Measurements from ENCODE around the gene EMC10.

Gene EMC10

DNA sequence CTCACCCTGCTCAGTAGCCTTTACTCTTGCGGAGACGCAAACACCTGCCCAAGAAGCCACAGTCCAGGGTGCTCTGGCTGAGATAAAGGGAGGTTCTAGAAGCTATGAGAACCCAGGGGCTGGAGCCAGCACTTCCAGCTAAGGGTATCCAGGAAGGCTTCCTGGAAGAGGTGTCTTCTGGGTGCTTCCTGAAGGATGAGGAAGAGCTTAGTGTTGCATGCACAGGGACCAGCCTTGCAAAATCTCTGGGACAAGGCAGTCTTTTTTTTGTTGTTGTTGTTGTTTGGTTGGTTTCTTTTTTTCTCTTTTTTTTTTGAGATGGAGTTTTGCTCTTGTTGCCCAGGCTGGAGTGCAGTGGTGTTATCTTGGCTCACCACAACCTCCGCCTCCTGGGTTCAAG is 23.1 kb upstream of the EMC10 start:
- ChIA-PET POLR2A (no interaction called here), CTCF (interaction anchor here (0.6 to 2.3 kb wide), 4 partner anchors 8 to 85 kb away, joined by 3 to 12 read pairs (median 4); no protein-coding TSS in a partner anchor)

DNA sequence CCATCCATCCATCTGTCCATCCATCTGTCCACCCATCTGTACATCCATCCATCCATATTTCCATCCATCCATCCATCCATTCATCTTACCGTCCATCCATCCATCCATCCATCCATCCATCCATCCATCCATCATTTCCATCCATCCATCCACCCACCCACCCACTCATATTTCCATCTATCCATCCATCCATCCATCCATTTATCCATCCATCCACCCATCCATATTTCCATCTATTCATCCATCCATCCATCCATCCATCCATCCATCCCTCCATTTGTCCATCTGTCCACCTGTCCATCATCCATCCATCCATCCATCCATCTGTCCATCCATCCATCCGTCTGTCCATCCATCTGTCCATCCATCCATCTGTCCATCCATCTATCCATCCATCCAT is 20.3 kb upstream of the EMC10 start:
- no peaks in the 10 kb centered on the region for H3K9me3 ChIP-seq (ENCODE audit: control insufficient read depth, insufficient read depth, low read depth, low read length)
- no peak overlapping the region for H3K27ac ChIP-seq (ENCODE audit: extremely low read depth, low read depth, low read length)
- no peaks in the 10 kb centered on the region for H3K4me1 ChIP-seq (ENCODE audit: control insufficient read depth, insufficient read depth, low read length)
- H3K4me3 ChIP-seq (ENCODE audit: low read depth, low read length): no peak overlapping the region
- ChIA-PET CTCF (interaction anchor here (0.6 to 1.1 kb wide), 3 partner anchors 14 to 27 kb away, joined by 3 read pairs; no protein-coding TSS in a partner anchor), POLR2A (no interaction called here)
- H3K36me3 ChIP-seq (ENCODE audit: control insufficient read depth in 2 of 2, insufficient read depth in 1 of 2, low read length in 2 of 2): no peaks in the 10 kb centered on the region
- TF ChIP-seq ZNF221 (tag by site-specific recombination; IDR thresholded peaks at IDR 0.05; ENCODE audit: borderline replicate concordance) (no peak), BCL11B (tag by site-specific recombination; IDR thresholded peaks at IDR 0.05; ENCODE audit: low read depth) (peak; percentile 35; the same call in 1 of the 2 replicates), ZNF311 (tag by site-specific recombination; IDR thresholded peaks at IDR 0.05; ENCODE audit: borderline replicate concordance) (0 out of 2 replicates have a peak, but pooled peaks have one; percentile 38), ZFHX2 (tag by site-specific recombination; conservative IDR thresholded peaks at IDR 0.05) (peak; percentile 39; the same call in 1 of the 2 replicates), ZNF114 (tag by site-specific recombination; IDR thresholded peaks at IDR 0.05) (peak; percentile 72; the same call in 1 of the 2 replicates), YY2 (tag by site-specific recombination; IDR thresholded peaks at IDR 0.05) (peak; percentile 36; the same call in 1 of the 2 replicates), ZNF785 (tag by site-specific recombination; IDR thresholded peaks at IDR 0.05) (peak; percentile 56; the same call in 1 of the 2 replicates), ZNF350 (tag by site-specific recombination; IDR thresholded peaks at IDR 0.05) (no peak), ZBTB17 (tag by site-specific recombination; IDR thresholded peaks at IDR 0.05) (peak; percentile 97), ZNF184 (tag by site-specific recombination; IDR thresholded peaks at IDR 0.05) (no peak), ZNF366 (tag by site-specific recombination; conservative IDR thresholded peaks at IDR 0.05) (peak; percentile 100), ZNF521 (tag by site-specific recombination; IDR thresholded peaks at IDR 0.05) (0 out of 2 replicates have a peak, but pooled peaks have one; percentile 45), ZXDB (tag by site-specific recombination; IDR thresholded peaks at IDR 0.05) (no peak), EGR2 (tag by site-specific recombination; IDR thresholded peaks at IDR 0.05; ENCODE audit: low read depth) (0 out of 2 replicates have a peak, but pooled peaks have one; percentile 39), ZNF248 (tag by site-specific recombination; IDR thresholded peaks at IDR 0.05) (0 out of 2 replicates have a peak, but pooled peaks have one; percentile 40), OSR2 (tag by site-specific recombination; IDR thresholded peaks at IDR 0.05) (no peak), ZNF670 (tag by site-specific recombination; IDR thresholded peaks at IDR 0.05; ENCODE audit: low read depth) (no peak), ZNF544 (tag by site-specific recombination; IDR thresholded peaks at IDR 0.05) (0 out of 2 replicates have a peak, but pooled peaks have one; percentile 12)
- TF ChIP-seq, protein P1, sequence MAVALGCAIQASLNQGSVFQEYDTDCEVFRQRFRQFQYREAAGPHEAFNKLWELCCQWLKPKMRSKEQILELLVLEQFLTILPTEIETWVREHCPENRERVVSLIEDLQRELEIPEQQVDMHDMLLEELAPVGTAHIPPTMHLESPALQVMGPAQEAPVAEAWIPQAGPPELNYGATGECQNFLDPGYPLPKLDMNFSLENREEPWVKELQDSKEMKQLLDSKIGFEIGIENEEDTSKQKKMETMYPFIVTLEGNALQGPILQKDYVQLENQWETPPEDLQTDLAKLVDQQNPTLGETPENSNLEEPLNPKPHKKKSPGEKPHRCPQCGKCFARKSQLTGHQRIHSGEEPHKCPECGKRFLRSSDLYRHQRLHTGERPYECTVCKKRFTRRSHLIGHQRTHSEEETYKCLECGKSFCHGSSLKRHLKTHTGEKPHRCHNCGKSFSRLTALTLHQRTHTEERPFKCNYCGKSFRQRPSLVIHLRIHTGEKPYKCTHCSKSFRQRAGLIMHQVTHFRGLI (tag by site-specific recombination; IDR thresholded peaks at IDR 0.05): no peak
- TF ChIP-seq, protein P2, sequence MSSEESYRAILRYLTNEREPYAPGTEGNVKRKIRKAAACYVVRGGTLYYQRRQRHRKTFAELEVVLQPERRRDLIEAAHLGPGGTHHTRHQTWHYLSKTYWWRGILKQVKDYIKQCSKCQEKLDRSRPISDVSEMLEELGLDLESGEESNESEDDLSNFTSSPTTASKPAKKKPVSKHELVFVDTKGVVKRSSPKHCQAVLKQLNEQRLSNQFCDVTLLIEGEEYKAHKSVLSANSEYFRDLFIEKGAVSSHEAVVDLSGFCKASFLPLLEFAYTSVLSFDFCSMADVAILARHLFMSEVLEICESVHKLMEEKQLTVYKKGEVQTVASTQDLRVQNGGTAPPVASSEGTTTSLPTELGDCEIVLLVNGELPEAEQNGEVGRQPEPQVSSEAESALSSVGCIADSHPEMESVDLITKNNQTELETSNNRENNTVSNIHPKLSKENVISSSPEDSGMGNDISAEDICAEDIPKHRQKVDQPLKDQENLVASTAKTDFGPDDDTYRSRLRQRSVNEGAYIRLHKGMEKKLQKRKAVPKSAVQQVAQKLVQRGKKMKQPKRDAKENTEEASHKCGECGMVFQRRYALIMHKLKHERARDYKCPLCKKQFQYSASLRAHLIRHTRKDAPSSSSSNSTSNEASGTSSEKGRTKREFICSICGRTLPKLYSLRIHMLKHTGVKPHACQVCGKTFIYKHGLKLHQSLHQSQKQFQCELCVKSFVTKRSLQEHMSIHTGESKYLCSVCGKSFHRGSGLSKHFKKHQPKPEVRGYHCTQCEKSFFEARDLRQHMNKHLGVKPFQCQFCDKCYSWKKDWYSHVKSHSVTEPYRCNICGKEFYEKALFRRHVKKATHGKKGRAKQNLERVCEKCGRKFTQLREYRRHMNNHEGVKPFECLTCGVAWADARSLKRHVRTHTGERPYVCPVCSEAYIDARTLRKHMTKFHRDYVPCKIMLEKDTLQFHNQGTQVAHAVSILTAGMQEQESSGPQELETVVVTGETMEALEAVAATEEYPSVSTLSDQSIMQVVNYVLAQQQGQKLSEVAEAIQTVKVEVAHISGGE (tag by site-specific recombination; conservative IDR thresholded peaks at IDR 0.05; ENCODE audit: low read depth): no peak

More for the DNA sequence above, 23.1 kb upstream of the EMC10 start:
- no peak overlapping the region for H3K27ac ChIP-seq (ENCODE audit: extremely low read depth, low read depth, low read length)
- no peaks in the 10 kb centered on the region for H3K9me3 ChIP-seq (ENCODE audit: control insufficient read depth, insufficient read depth, low read depth, low read length)
- TF ChIP-seq SP2 (tag by site-specific recombination; IDR thresholded peaks at IDR 0.05): no peak
- TF ChIP-seq ZNF792 (tag by site-specific recombination; IDR thresholded peaks at IDR 0.05): no peak
- TF ChIP-seq ZNF610 (tag by site-specific recombination; IDR thresholded peaks at IDR 0.05; ENCODE audit: borderline replicate concordance): no peak
- no peaks in the 10 kb centered on the region for H3K4me1 ChIP-seq (ENCODE audit: control insufficient read depth, insufficient read depth, low read length)
- H3K4me3 ChIP-seq (ENCODE audit: low read depth, low read length): no peak overlapping the region
- no peaks in the 10 kb centered on the region for H3K36me3 ChIP-seq (ENCODE audit: control insufficient read depth in 2 of 2, insufficient read depth in 1 of 2, low read length in 2 of 2)

All from HEK293 (cell line).